A549 (cell line): ENCODE results near the gene TBC1D22A. TPM values are rescaled to one million over a fixed set of nuclear protein-coding genes. Genes with fewer than 3 reads are reported as not detected.

ENCODE experiments used
- ATAC-seq, 2 experiments: fragments of 200-7000 bp in 1 of 2; fragments of >200 bp in 1 of 2; cut with Nextera tagmentation in 1 of 2; cut with Tn5 transposase in 1 of 2; 3 replicates each; pipeline versions ENCODE4 v1.8.0 to v1.9.1; 2018 to 2020; ENCODE audit warnings: mild to moderate bottlenecking in 1 of 2, moderate library complexity in 1 of 2
- CTCF ChIA-PET: fragments of 300-600 bp; sonication (Branson Sonifier 250); formaldehyde crosslinking; extraction: SDS; loops from one replicate; lab custom pipeline; 2021; ENCODE audit warnings: antibody characterized with exemption, inconsistent platforms; lab: Yijun Ruan, JAX
- POLR2A ChIA-PET: fragments of 350-600 bp; formaldehyde crosslinking; extraction: SDS; loops from one replicate; lab custom pipeline; 2021; ENCODE audit warnings: antibody characterized with exemption, inconsistent platforms; lab: Yijun Ruan, JAX
- DNase-seq, 2 experiments: peaks; one replicate each; pipeline versions ENCODE4 v3.0.0 to v3.0.0-alpha.2; 2011 to 2016; ENCODE audit warnings: low read depth in 1 of 2, low spot score in 1 of 2
- FAIRE-seq: peaks from 2 replicates; lab custom pipeline; 2011; peaks lifted over from hg19 to GRCh38; lab: Jason Lieb, UNC
- H3K27ac ChIP-seq, 2 experiments: fragments of >200 bp; sonication (Bioruptor Twin); formaldehyde crosslinking; 3 replicates each; pipeline ENCODE4 v1.5.1; 2016 to 2017
- H3K4me1 ChIP-seq: fragments of >200 bp; sonication (Bioruptor Twin); formaldehyde crosslinking; 3 replicates; pipeline ENCODE4 v1.6.1; 2016
- H3K4me2 ChIP-seq: fragments of >200 bp; sonication (Bioruptor Twin); formaldehyde crosslinking; 3 replicates; pipeline ENCODE4 v1.6.1; 2016
- H3K4me3 ChIP-seq: fragments of >200 bp; sonication (Bioruptor Twin); formaldehyde crosslinking; 3 replicates; pipeline ENCODE4 v1.5.1; 2016
- H3K9me3 ChIP-seq: fragments of >200 bp; sonication (Bioruptor Twin); formaldehyde crosslinking; 3 replicates; pipeline ENCODE4 v1.6.1; 2016
- CHD4 ChIP-seq: fragments of 200-600 bp; sonication (generic); IDR thresholded peaks from 2 replicates; pipeline ENCODE4 v1.6.1; 2016; ENCODE audit warnings: antibody characterized with exemption, mild to moderate bottlenecking, borderline replicate concordance
- FOSB ChIP-seq: fragments of 250-450 bp; sonication (Bioruptor Pico); IDR thresholded peaks from 2 replicates; pipeline ENCODE4 v1.5.0; 2020; ENCODE audit warnings: mild to moderate bottlenecking, moderate library complexity
- HDAC2 ChIP-seq: fragments of 200-600 bp; sonication (generic); IDR thresholded peaks from 2 replicates; pipeline ENCODE4 v1.6.1; 2016
- HEYL ChIP-seq: fragments of 250-450 bp; sonication (Bioruptor Pico); IDR thresholded peaks from 2 replicates; pipeline ENCODE4 v1.8.0; 2021; ENCODE audit warnings: mild to moderate bottlenecking, moderate library complexity
- HOXB5 ChIP-seq: fragments of 250-450 bp; sonication (Bioruptor Pico); IDR thresholded peaks from 2 replicates; pipeline ENCODE4 v1.5.0; 2020; ENCODE audit warnings: mild to moderate bottlenecking, moderate library complexity
- KDM1A ChIP-seq: fragments of 200-600 bp; sonication (generic); IDR thresholded peaks from 2 replicates; pipeline ENCODE4 v1.6.1; 2016; ENCODE audit warnings: low read depth, mild to moderate bottlenecking
- KDM5A ChIP-seq: fragments of 200-600 bp; sonication (generic); IDR thresholded peaks from 2 replicates; pipeline ENCODE4 v1.6.1; 2016; ENCODE audit warnings: antibody characterized with exemption, mild to moderate bottlenecking
- MAZ ChIP-seq: fragments of 150-350 bp; IDR thresholded peaks from 2 replicates; pipeline ENCODE4 v1.6.1; 2014; ENCODE audit warnings: antibody characterized with exemption, low read depth, low read length, borderline replicate concordance
- NFE2L2 ChIP-seq: fragments of 150-350 bp; conservative IDR thresholded peaks from 2 replicates; pipeline ENCODE4 v1.6.1; 2014; ENCODE audit warnings: low read length
- NPAS2 ChIP-seq: fragments of 250-450 bp; sonication (Bioruptor Pico); IDR thresholded peaks from 2 replicates; pipeline ENCODE4 v1.8.0; 2022; ENCODE audit warnings: mild to moderate bottlenecking, moderate library complexity, borderline replicate concordance
- NR3C1 ChIP-seq: fragments of >200 bp; sonication (Bioruptor Twin); formaldehyde crosslinking; IDR thresholded peaks from 3 replicates; pipeline ENCODE4 v1.6.1; 2017
- PHF8 ChIP-seq: fragments of 200-600 bp; sonication (generic); IDR thresholded peaks from 2 replicates; pipeline ENCODE4 v1.6.1; 2016; ENCODE audit warnings: low read depth, mild to moderate bottlenecking, antibody characterized with exemption, moderate library complexity, borderline replicate concordance
- POLR2AphosphoS2 ChIP-seq: conservative IDR thresholded peaks from 2 replicates; pipeline ENCODE4 v1.6.1; 2012; ENCODE audit warnings: low read length, improper control_type of control experiment, inconsistent platforms
- RFX5 ChIP-seq: fragments of 450-650 bp; IDR thresholded peaks from 2 replicates; pipeline ENCODE4 v1.7.1; 2014; ENCODE audit warnings: antibody characterized with exemption, mild to moderate bottlenecking, moderate library complexity
- SMC3 ChIP-seq: fragments of >200 bp; sonication (Bioruptor Twin); formaldehyde crosslinking; IDR thresholded peaks from 3 replicates; pipeline ENCODE4 v1.6.1; 2018; ENCODE audit warnings: inconsistent platforms
- SREBF2 ChIP-seq: fragments of 450-650 bp; IDR thresholded peaks from 2 replicates; pipeline ENCODE4 v1.6.1; 2014; ENCODE audit warnings: mild to moderate bottlenecking, moderate library complexity
- TP53 ChIP-seq: fragments of 250-450 bp; sonication (Bioruptor Pico); IDR thresholded peaks from 2 replicates; pipeline ENCODE4 v1.5.0; 2021; ENCODE audit warnings: mild to moderate bottlenecking, moderate library complexity
- ZC3H11A ChIP-seq: fragments of 450-650 bp; IDR thresholded peaks from 2 replicates; pipeline ENCODE4 v1.6.1; 2014; ENCODE audit warnings: antibody characterized with exemption, mild to moderate bottlenecking
- ZFP36 ChIP-seq: fragments of 450-650 bp; IDR thresholded peaks from 2 replicates; pipeline ENCODE4 v1.6.1; 2014; ENCODE audit warnings: borderline replicate concordance; ENCODE audit not compliant: partially characterized antibody
- WGBS: methylation state at CpG from one replicate; pipeline ENCODE4 v1.1.6; 2017; ENCODE audit errors: missing lambda C conversion rate; 5-methylcytosine and 5-hydroxymethylcytosine counted together
- polyA plus RNA-seq, 4 experiments: library from polyadenylated mRNA; depleted of rRNA in 3 of 4; stranded (reverse); fragments of >200 nt; fragmentation: RNase III in 1 of 4; extraction: RNeasy Plus Mini Kit Qiagen cat#74134 plus additional on column Dnase treatment in 1 of 4; gene quantifications; 2 replicates in 3 of 4; 3 replicates in 1 of 4; pipeline ENCODE4 v1.2.3, GENCODE V29; 2011 to 2017
- TF ChIP-seq, protein P1 (sequence below): IDR thresholded peaks from 2 replicates; pipeline ENCODE4 v1.6.1; 2012
- TF ChIP-seq, protein P2 (sequence below): fragments of >200 bp; sonication (Bioruptor Twin); formaldehyde crosslinking; IDR thresholded peaks from 3 replicates; pipeline ENCODE4 v1.6.1; 2016

TBC1D22A gene
- polyA plus RNA-seq, 2 of the 4 experiments (the other 2 are of a cell fraction): 8.9 to 10.8 TPM

DNA sequence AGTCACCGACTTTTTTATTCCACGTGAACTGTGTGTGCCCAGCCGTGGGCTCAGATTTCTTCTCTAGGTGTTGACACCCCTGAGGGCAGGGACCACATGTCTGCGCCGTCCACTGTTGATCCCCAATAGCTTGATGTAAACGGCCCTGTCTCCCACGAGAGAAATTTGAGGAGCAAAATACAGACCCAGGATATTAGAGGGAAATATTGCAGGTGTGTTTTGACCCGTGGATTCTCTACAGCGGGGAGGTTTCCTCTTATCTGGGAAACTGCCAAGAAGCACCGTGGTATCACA lies 437.5 kb downstream of the TBC1D22A start:
- no peak for ATAC-seq
- no peak for TF ChIP-seq KDM1A
- TF ChIP-seq, protein P1, sequence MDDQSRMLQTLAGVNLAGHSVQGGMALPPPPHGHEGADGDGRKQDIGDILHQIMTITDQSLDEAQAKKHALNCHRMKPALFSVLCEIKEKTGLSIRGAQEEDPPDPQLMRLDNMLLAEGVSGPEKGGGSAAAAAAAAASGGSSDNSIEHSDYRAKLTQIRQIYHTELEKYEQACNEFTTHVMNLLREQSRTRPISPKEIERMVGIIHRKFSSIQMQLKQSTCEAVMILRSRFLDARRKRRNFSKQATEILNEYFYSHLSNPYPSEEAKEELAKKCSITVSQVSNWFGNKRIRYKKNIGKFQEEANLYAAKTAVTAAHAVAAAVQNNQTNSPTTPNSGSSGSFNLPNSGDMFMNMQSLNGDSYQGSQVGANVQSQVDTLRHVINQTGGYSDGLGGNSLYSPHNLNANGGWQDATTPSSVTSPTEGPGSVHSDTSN: no peak
- no peak overlapping the region for H3K27ac ChIP-seq
- no peaks in the 10 kb centered on the region for H3K4me1 ChIP-seq
- 51% methylated on average over 9 of the region's 10 CpGs for whole genome bisulfite sequencing
- no peak overlapping the region for H3K4me2 ChIP-seq
- no peak for FAIRE-seq
- POLR2A ChIA-PET: no interaction called here
- no peak overlapping the region for H3K4me3 ChIP-seq
- CTCF ChIA-PET: interaction anchor here (1.0 kb wide), 1 partner anchor 10 kb away, joined by 3 read pairs; no protein-coding TSS in a partner anchor
- no peaks in the 10 kb centered on the region for H3K9me3 ChIP-seq
- DNase-seq: no peak

DNA sequence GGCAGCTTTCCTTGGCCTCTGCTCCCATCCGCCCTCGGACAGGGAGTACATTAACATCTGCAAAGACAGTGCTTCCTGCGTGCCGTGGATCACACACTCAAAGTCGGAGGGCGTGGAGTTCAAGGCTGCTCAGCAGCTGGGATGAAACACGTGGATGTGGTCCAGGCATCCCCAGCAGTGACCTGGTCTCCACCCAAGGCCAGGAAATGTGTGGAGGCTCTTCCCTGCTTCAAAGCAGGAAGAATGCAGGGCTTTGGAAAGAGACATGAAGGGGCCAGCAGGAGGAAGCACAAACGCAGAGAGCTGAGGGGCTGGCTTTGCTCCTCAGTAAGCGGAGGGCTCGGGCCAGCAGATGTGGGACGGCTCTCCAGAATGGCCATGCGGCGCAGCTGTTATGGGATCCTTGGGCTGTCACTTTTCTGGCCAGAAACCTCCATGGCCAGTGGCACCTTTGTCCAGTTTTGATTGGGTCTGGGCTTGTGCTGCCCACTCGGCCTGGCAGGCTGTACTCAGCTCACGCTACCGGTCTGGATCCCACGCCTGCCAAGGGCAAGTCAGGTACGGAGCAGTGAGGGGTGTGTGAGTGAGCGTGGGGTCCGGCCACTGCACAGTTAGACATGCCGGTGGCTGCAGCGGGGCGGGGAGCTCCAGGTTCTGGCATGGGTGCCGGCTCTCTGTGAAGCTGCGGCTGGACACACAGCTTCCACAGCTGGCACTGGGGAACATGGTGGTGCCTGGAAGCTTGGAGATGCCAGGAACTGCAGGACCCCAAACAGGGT lies 438.0 kb downstream of the TBC1D22A start:
- FAIRE-seq (no peak), ATAC-seq (no peak), DNase-seq (no peak)
- Histone ChIP-seq H3K4me3 (no peak overlapping the region), H3K4me1 (no peaks in the 10 kb centered on the region), H3K4me2 (no peak overlapping the region), H3K9me3 (no peaks in the 10 kb centered on the region), H3K27ac (no peak overlapping the region)
- ChIA-PET POLR2A (no interaction called here), CTCF (interaction anchor here (1.0 kb wide), 1 partner anchor 10 kb away, joined by 3 read pairs; no protein-coding TSS in a partner anchor)
- 75% methylated on average over 13 of the region's 25 CpGs for WGBS
- TF ChIP-seq PHF8: no peak
- TF ChIP-seq MAZ: no peak
- TF ChIP-seq ZFP36: no peak
- no peak for TF ChIP-seq HDAC2
- TF ChIP-seq NPAS2: no peak
- TF ChIP-seq RFX5: no peak
- no peak for TF ChIP-seq HOXB5 (CRISPR knock-in tag)
- TF ChIP-seq POLR2AphosphoS2: no peak
- TF ChIP-seq SREBF2: no peak
- TF ChIP-seq CHD4: no peak
- TF ChIP-seq, protein P2, sequence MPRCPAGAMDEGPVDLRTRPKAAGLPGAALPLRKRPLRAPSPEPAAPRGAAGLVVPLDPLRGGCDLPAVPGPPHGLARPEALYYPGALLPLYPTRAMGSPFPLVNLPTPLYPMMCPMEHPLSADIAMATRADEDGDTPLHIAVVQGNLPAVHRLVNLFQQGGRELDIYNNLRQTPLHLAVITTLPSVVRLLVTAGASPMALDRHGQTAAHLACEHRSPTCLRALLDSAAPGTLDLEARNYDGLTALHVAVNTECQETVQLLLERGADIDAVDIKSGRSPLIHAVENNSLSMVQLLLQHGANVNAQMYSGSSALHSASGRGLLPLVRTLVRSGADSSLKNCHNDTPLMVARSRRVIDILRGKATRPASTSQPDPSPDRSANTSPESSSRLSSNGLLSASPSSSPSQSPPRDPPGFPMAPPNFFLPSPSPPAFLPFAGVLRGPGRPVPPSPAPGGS: no peak
- no peak for TF ChIP-seq NFE2L2
- no peak for TF ChIP-seq SMC3
- TF ChIP-seq NR3C1: no peak
- no peak for TF ChIP-seq TP53 (CRISPR knock-in tag)
- TF ChIP-seq KDM5A: no peak

DNA sequence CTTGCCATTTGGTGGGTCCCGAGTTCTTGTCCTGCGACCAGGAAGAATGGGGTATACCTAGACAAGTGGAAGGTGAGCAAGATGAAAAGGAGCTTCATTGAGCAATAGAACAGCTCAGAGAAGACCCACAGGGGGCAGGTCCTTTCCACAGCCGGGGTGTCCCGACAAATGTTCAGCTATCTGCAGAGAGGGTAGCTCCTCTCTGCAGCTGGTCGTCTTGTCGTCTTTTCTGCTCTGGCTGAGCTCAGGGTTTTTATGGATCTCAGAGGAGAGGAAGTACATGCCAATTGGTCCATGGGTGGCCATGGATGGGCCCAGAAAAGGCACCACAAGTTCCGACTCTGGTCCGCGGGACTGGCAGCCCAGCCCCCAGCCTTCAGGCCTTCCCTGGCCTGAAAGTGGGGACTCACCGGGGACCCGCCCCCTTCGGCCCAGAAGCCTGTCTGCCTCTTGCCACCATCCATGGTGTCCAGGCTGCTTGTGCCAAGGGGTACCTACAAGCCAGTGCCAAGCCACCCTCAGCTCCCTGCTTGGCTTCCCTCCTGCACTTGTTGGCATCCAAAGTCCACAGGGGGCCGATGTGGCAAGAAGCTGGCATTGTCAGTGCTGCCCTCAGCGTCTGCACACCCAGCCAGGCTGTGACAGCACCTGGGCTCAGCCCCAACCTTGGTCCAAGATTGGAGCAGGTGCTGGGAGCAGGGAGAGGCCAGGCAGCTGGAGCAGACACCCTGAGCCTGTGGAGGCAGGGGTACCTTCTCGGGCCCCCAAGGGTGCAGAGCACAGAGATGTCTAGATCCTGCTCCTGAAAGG lies 438.9 kb downstream of the TBC1D22A start:
- Histone ChIP-seq H3K4me1 (no peaks in the 10 kb centered on the region), H3K4me3 (no peak overlapping the region), H3K9me3 (no peaks in the 10 kb centered on the region), H3K4me2 (no peak overlapping the region), H3K27ac (no peak overlapping the region)
- DNase-seq (no peak), FAIRE-seq (no peak), ATAC-seq (no peak)
- ChIA-PET CTCF (no interaction called here), POLR2A (no interaction called here)
- 62% methylated on average over 6 of the region's 15 CpGs for WGBS
- TF ChIP-seq, protein P2: no peak
- TF ChIP-seq ZC3H11A: no peak
- TF ChIP-seq HEYL (CRISPR knock-in tag): no peak
- TF ChIP-seq FOSB (CRISPR knock-in tag): no peak
- no peak for TF ChIP-seq MAZ
- no peak for TF ChIP-seq HOXB5 (CRISPR knock-in tag)
